Fibroblast of lung (primary cell): ENCODE results near the gene VPS26B. TPM values are rescaled to one million over a fixed set of nuclear protein-coding genes. Genes with fewer than 3 reads are reported as not detected.

ENCODE experiments used
- DNase-seq, 2 donors: peaks; one replicate each; pipeline versions ENCODE4 v3.0.0 to v3.0.0-alpha.2; 2010; ENCODE audit warnings: low read depth in 2 of 2
- H2AFZ ChIP-seq: 2 replicates; pipeline ENCODE4 v1.5.1; 2012; ENCODE audit warnings: low read length, control low read depth, inconsistent platforms
- H3K27ac ChIP-seq: 2 replicates; pipeline ENCODE4 v1.5.1; 2011; ENCODE audit warnings: low read length, control low read depth; ENCODE audit not compliant: insufficient read depth
- H3K27me3 ChIP-seq: 2 replicates; pipeline ENCODE4 v1.5.1; 2011; ENCODE audit warnings: mild to moderate bottlenecking, low read length; ENCODE audit not compliant: control insufficient read depth, insufficient read depth
- H3K36me3 ChIP-seq: 2 replicates; pipeline ENCODE4 v1.5.1; 2011; ENCODE audit warnings: low read length; ENCODE audit not compliant: control insufficient read depth, insufficient read depth
- H3K4me1 ChIP-seq: 2 replicates; pipeline ENCODE4 v1.5.1; 2011; ENCODE audit warnings: low read length; ENCODE audit not compliant: control insufficient read depth, insufficient read depth; ENCODE audit errors: extremely low read depth
- H3K4me2 ChIP-seq: 2 replicates; pipeline ENCODE4 v1.5.1; 2011; ENCODE audit warnings: low read length, control low read depth; ENCODE audit not compliant: insufficient read depth; ENCODE audit errors: extremely low read depth
- H3K4me3 ChIP-seq, 4 experiments: fragments of 200-600 bp in 1 of 4; sonication (generic) in 1 of 4; replicated peaks in 1 of 4; 2 replicates each; pipeline ENCODE4 v1.5.1; 2011 to 2016; ENCODE audit warnings: low read length in 4 of 4, low read depth in 3 of 4, mild to moderate bottlenecking in 3 of 4, control low read depth in 2 of 4, inconsistent platforms in 1 of 4, mixed read lengths in 1 of 4; ENCODE audit not compliant: insufficient read depth in 1 of 4; ENCODE audit errors: control extremely low read depth in 1 of 4
- H3K79me2 ChIP-seq: 2 replicates; pipeline ENCODE4 v1.5.1; 2012; ENCODE audit warnings: mild to moderate bottlenecking, low read length, inconsistent platforms; ENCODE audit not compliant: control insufficient read depth, insufficient read depth
- H3K9ac ChIP-seq: 2 replicates; pipeline ENCODE4 v1.5.1; 2011; ENCODE audit warnings: mild to moderate bottlenecking, low read length, control low read depth; ENCODE audit not compliant: insufficient read depth
- H3K9me3 ChIP-seq: 2 replicates; pipeline ENCODE4 v1.5.1; 2012; ENCODE audit warnings: low read depth, low read length; ENCODE audit not compliant: control insufficient read depth, insufficient read depth
- H4K20me1 ChIP-seq: 2 replicates; pipeline ENCODE4 v1.5.1; 2011; ENCODE audit warnings: low read length; ENCODE audit not compliant: control insufficient read depth, insufficient read depth; ENCODE audit errors: extremely low read depth
- CTCF ChIP-seq, 2 donors: IDR thresholded peaks in 1 of 2; conservative IDR thresholded peaks in 1 of 2; 1 replicate in 1 of 2; 2 replicates in 1 of 2; pipeline ENCODE4 v1.5.1; 2011 to 2012; ENCODE audit warnings: low read length in 2 of 2, control low read depth in 1 of 2, inconsistent platforms in 1 of 2, low read depth in 1 of 2, mild to moderate bottlenecking in 1 of 2
- EZH2 ChIP-seq: IDR thresholded peaks from 2 replicates; pipeline ENCODE4 v1.5.1; 2012; ENCODE audit warnings: low read length, control low read depth, mild to moderate bottlenecking; ENCODE audit errors: missing control alignments
- polyA plus RNA-seq, 2 donors: library from polyadenylated mRNA; depleted of rRNA in 1 of 2; stranded (reverse) in 1 of 2; unstranded in 1 of 2; fragments of >200 nt; gene quantifications; 2 replicates each; pipeline ENCODE4 v1.2.1, GENCODE V29; 2011 to 2012; ENCODE audit warnings: missing spikeins in 1 of 2
- total RNA-seq: library from RNA; depleted of rRNA; stranded (reverse); fragments of >200 nt; gene quantifications from 2 replicates; pipeline ENCODE4 v1.2.1, GENCODE V29; 2014

Gene VPS26B
- total and polyA plus RNA-seq, 2 donors (not counting 1 experiment from before 2014, with no cell fraction given) = 39.0 to 44.3 TPM

DNA sequence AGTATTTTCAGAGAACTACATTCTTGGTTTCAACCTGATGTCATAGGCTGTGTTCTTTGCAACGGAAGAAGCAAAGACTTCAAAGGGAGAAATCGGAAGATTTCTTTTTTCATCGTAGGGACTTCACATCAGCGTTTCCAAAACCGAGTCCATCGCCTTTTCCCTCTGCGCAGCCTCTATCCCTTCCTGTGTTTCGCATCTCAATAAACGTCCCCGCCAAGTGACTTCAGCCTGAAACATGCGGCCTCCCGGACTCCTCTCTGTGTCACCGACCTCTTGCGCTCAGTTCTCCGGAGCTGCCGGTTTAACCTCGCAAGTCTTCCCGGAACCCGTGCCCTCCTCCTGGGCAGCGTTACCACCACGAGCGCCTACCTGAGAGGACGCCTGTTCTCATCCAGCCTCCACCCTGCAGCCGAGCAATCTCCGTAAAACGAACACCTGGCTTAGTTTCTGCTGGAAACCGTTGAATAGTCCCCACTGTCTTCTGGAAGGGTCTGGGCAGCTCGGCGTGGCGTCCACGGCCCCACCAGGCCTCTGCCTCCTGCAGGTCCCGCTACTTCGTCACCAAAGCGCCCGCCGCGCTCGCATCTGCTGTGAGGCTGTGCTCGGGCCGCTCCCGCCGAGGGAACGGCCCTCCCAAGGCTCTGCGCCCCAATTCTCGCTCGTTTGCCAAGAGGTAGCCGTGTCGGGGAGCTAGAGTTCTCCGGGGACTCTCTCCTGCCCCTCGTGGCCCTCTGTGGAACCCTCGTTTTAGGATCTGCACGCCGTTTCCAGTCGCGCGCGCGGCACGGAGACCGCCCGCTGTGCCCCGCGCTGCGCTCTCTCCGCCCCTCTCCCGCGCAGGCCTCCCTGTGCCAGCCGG, 51.3 kb downstream of the VPS26B start, which contains the start of gene GLB1L3:
GLB1L3 (plus strand) TSS at position 846 of the 862 bp plus-strand sequence. CDS start 362 bp downstream, outside the sequence.
- Histone ChIP-seq H3K27me3 (peaks cover 52% of the 10 kb centered on the region), H3K4me2 (peak within 1 kb of the TSS; percentile 11), H4K20me1 (no peaks in the 10 kb centered on the region), H3K4me3 (peak within 1 kb of the TSS in 3 of 4 experiments; percentile 26 to 36 (median 34)), H3K4me1 (no peaks in the 10 kb centered on the region), H3K9ac (peak within 1 kb of the TSS; percentile 2), H3K36me3 (no peaks in the 10 kb centered on the region), H3K79me2 (no peaks in the 10 kb centered on the region), H2AFZ (peak within 1 kb of the TSS; percentile 7), H3K27ac (no peak within 1 kb of the TSS), H3K9me3 (no peaks in the 10 kb centered on the region)
- TF ChIP-seq CTCF (conservative IDR thresholded peaks at IDR 0.05 in 1 of 2, IDR thresholded peaks at IDR 0.05 in 1 of 2; ENCODE audit: low read depth in 1 of 2, low read length in 2 of 2) = peak; percentile 19 to 41
- peak; percentile 70 for TF ChIP-seq EZH2
- peak; percentile 21 to 22 for DNase-seq

- H3K79me2 ChIP-seq = no peaks in the 10 kb centered on the region
- TF ChIP-seq CTCF (conservative IDR thresholded peaks at IDR 0.05 in 1 of 2, IDR thresholded peaks at IDR 0.05 in 1 of 2; ENCODE audit: low read depth in 1 of 2, low read length in 2 of 2) (no peak), EZH2 (peak; percentile 81)
- H4K20me1 ChIP-seq = no peaks in the 10 kb centered on the region
- no peaks in the 10 kb centered on the region for H3K4me1 ChIP-seq
- H3K9ac ChIP-seq = no peak overlapping the region
- DNase-seq = no peak
- peak overlapping the region in 1 of 4 experiments; percentile 36 for H3K4me3 ChIP-seq
- no peaks in the 10 kb centered on the region for H3K9me3 ChIP-seq
- peaks cover 52% of the 10 kb centered on the region for H3K27me3 ChIP-seq
- no peak overlapping the region for H2AFZ ChIP-seq
- no peak overlapping the region for H3K27ac ChIP-seq
- no peaks in the 10 kb centered on the region for H3K36me3 ChIP-seq
- peak overlapping the region; percentile 11 for H3K4me2 ChIP-seq
Measured at GRCh38 chr11:134276396-134277182, 52.1 kb downstream of the VPS26B start.
